Neural progenitor cell (in vitro differentiated cells): ENCODE measurements around the gene IL7R. TPM values are rescaled to one million over a fixed set of nuclear protein-coding genes. Genes with fewer than 3 reads are reported as not detected.
A peak's percentile ranks its signal among the peaks of the same experiment; 100 is the strongest.

Experiments used
- DNase-seq: peaks from one replicate; pipeline ENCODE4 v3.0.0-alpha.2; 2016; ENCODE audit warnings: low spot score
- H2AFZ ChIP-seq: fragments of 200-600 bp; sonication (generic); replicated peaks from 2 replicates; pipeline ENCODE4 v1.6.1; 2016; ENCODE audit warnings: antibody characterized with exemption
- H3F3A ChIP-seq: fragments of 200-600 bp; sonication (generic); 2 replicates; pipeline ENCODE4 v1.6.1; 2016; ENCODE audit warnings: antibody characterized with exemption, low read depth
- H3K27ac ChIP-seq: fragments of 200-600 bp; sonication (generic); 2 replicates; pipeline ENCODE4 v1.5.1; 2016; ENCODE audit warnings: mild to moderate bottlenecking
- H3K27me3 ChIP-seq: fragments of 200-600 bp; sonication (generic); 2 replicates; pipeline ENCODE4 v1.6.1; 2016; ENCODE audit warnings: mild to moderate bottlenecking, moderate library complexity
- H3K36me3 ChIP-seq: fragments of 200-600 bp; sonication (generic); 2 replicates; pipeline ENCODE4 v1.5.1; 2016
- H3K4me1 ChIP-seq: fragments of 200-600 bp; sonication (generic); 2 replicates; pipeline ENCODE4 v1.6.1; 2016; ENCODE audit warnings: mixed run types
- H3K4me2 ChIP-seq: fragments of 200-600 bp; sonication (generic); 2 replicates; pipeline ENCODE4 v1.6.1; 2016
- H3K4me3 ChIP-seq: fragments of 200-600 bp; sonication (generic); 2 replicates; pipeline ENCODE4 v1.5.1; 2016
- H3K79me2 ChIP-seq: fragments of 200-600 bp; sonication (generic); 2 replicates; pipeline ENCODE4 v1.6.1; 2016; ENCODE audit warnings: low read depth
- H3K9ac ChIP-seq: fragments of 200-600 bp; sonication (generic); 2 replicates; pipeline ENCODE4 v1.6.1; 2016
- H3K9me3 ChIP-seq: fragments of 200-600 bp; sonication (generic); 2 replicates; pipeline ENCODE4 v1.5.1; 2016; ENCODE audit warnings: low read depth
- H4K20me1 ChIP-seq: fragments of 200-600 bp; sonication (generic); 2 replicates; pipeline ENCODE4 v1.6.1; 2016; ENCODE audit warnings: low read depth
- H3K27ac Mint-ChIP-seq: 3 replicates; pipeline ENCODE4 v1.8.0; 2021; ENCODE audit warnings: mixed read lengths
- H3K27me3 Mint-ChIP-seq: 2 replicates; pipeline ENCODE4 v1.8.0; 2022; ENCODE audit warnings: low read depth, mild to moderate bottlenecking, inconsistent platforms, moderate library complexity, mixed read lengths; ENCODE audit not compliant: insufficient read depth
- H3K36me3 Mint-ChIP-seq: 3 replicates; pipeline ENCODE4 v1.8.0; 2021; ENCODE audit warnings: mixed read lengths
- H3K4me1 Mint-ChIP-seq: 3 replicates; pipeline ENCODE4 v1.8.0; 2021; ENCODE audit warnings: mixed read lengths
- H3K4me3 Mint-ChIP-seq: 3 replicates; pipeline ENCODE4 v1.8.0; 2021; ENCODE audit warnings: mild to moderate bottlenecking, moderate library complexity, mixed read lengths
- H3K9me3 Mint-ChIP-seq: 3 replicates; pipeline ENCODE4 v1.8.0; 2020; ENCODE audit warnings: mixed read lengths
- CTCF ChIP-seq: fragments of 200-600 bp; sonication (generic); IDR thresholded peaks from 2 replicates; pipeline ENCODE4 v1.5.1; 2017; ENCODE audit warnings: antibody characterized with exemption, mild to moderate bottlenecking
- EZH2 ChIP-seq: fragments of 200-600 bp; sonication (generic); IDR thresholded peaks from 2 replicates; pipeline ENCODE4 v1.6.1; 2017; ENCODE audit warnings: antibody characterized with exemption, mild to moderate bottlenecking, moderate library complexity
- EZH2phosphoT487 ChIP-seq: fragments of 200-600 bp; sonication (generic); IDR thresholded peaks from 2 replicates; pipeline ENCODE4 v1.6.1; 2017; ENCODE audit warnings: antibody characterized with exemption
- small RNA-seq: library from RNA; depleted of rRNA; stranded (forward); fragments of <200 nt; gene quantifications from one replicate; pipeline ENCODE3, GENCODE V24; 2015
- total RNA-seq: library from RNA; depleted of rRNA; stranded (reverse); fragments of >200 nt; gene quantifications from 2 replicates; pipeline ENCODE4 v1.2.3, GENCODE V29; 2015; ENCODE audit warnings: low replicate concordance

The IL7R gene
- total RNA-seq, 1 donor from 2014 or later: not detected

- Histone ChIP-seq H3K9me3 (no peaks in the 10 kb centered on the region), H3K79me2 (no peaks in the 10 kb centered on the region), H3K27ac (no peak overlapping the region), H3K4me2 (no peak overlapping the region), H3K4me1 (no peaks in the 10 kb centered on the region), H2AFZ (no peak overlapping the region), H3K9ac (no peak overlapping the region), H3K27me3 (peaks cover 74% of the 10 kb centered on the region), H3F3A (no peaks in the 10 kb centered on the region), H3K36me3 (no peaks in the 10 kb centered on the region), H4K20me1 (no peaks in the 10 kb centered on the region), H3K4me3 (no peak overlapping the region)
- Mint-ChIP-seq H3K27me3 (peaks cover 18% of the 10 kb centered on the region), H3K4me3 (no peak overlapping the region), H3K36me3 (no peaks in the 10 kb centered on the region), H3K9me3 (no peaks in the 10 kb centered on the region), H3K4me1 (no peaks in the 10 kb centered on the region), H3K27ac (no peak overlapping the region)
- DNase-seq: no peak
- no peak for TF ChIP-seq EZH2phosphoT487
- TF ChIP-seq EZH2: no peak
- TF ChIP-seq CTCF: no peak
These were observed 67.6 kb downstream of the IL7R start for GRCh38 chr5:35924122-35924949.

GRCh38 chr5:35924950-35925722 is 68.4 kb downstream of the IL7R start:
- TF ChIP-seq CTCF: peak; percentile 73
- no peak for TF ChIP-seq EZH2phosphoT487
- no peak for TF ChIP-seq EZH2
- H3K4me3 ChIP-seq: no peak overlapping the region

GRCh38 chr5:35926389-35927051 is 69.8 kb downstream of the IL7R start:
- peak; percentile 76 for DNase-seq
- TF ChIP-seq EZH2 (no peak), CTCF (peak; percentile 78), EZH2phosphoT487 (no peak)
- peaks cover 18% of the 10 kb centered on the region for H3K27me3 Mint-ChIP-seq
- no peak overlapping the region for H3K4me2 ChIP-seq
- no peaks in the 10 kb centered on the region for H3K36me3 Mint-ChIP-seq
- H3K4me3 Mint-ChIP-seq: no peak overlapping the region
- H3K27ac Mint-ChIP-seq: no peak overlapping the region
- no peaks in the 10 kb centered on the region for H3K4me1 ChIP-seq
- H4K20me1 ChIP-seq: no peaks in the 10 kb centered on the region
- H3K4me3 ChIP-seq: no peak overlapping the region
- H3K4me1 Mint-ChIP-seq: no peaks in the 10 kb centered on the region
- H3K79me2 ChIP-seq: no peaks in the 10 kb centered on the region
- no peaks in the 10 kb centered on the region for H3K9me3 ChIP-seq
- H3K36me3 ChIP-seq: no peaks in the 10 kb centered on the region
- peak overlapping the region; percentile 85 for H2AFZ ChIP-seq
- no peak overlapping the region for H3K9ac ChIP-seq
- H3K27ac ChIP-seq: no peak overlapping the region
- H3K27me3 ChIP-seq: peaks cover 90% of the 10 kb centered on the region
- H3K9me3 Mint-ChIP-seq: no peaks in the 10 kb centered on the region
- H3F3A ChIP-seq: no peaks in the 10 kb centered on the region

More at GRCh38 chr5:35924950-35925722, 68.4 kb downstream of the IL7R start:
- Histone ChIP-seq H3K36me3 (no peaks in the 10 kb centered on the region), H3K9me3 (no peaks in the 10 kb centered on the region), H3K27ac (no peak overlapping the region), H3F3A (no peaks in the 10 kb centered on the region), H3K4me1 (no peaks in the 10 kb centered on the region), H3K9ac (no peak overlapping the region), H3K27me3 (peaks cover 79% of the 10 kb centered on the region), H3K4me2 (no peak overlapping the region), H3K79me2 (no peaks in the 10 kb centered on the region), H4K20me1 (no peaks in the 10 kb centered on the region), H2AFZ (peak overlapping the region; percentile 55)
- Mint-ChIP-seq H3K4me3 (no peak overlapping the region), H3K36me3 (no peaks in the 10 kb centered on the region), H3K9me3 (no peaks in the 10 kb centered on the region), H3K27ac (no peak overlapping the region), H3K4me1 (no peaks in the 10 kb centered on the region), H3K27me3 (peaks cover 18% of the 10 kb centered on the region)
- DNase-seq: peak; percentile 81

Small RNAs within 50 kb of the gene (small RNA-seq; reads per million reads assigned to genes)
- not detected for gene AC112204.1

Other genes starting within 250 kb of the IL7R start
- 5.0 and 5.8 TPM in 2 replicates for gene SPEF2, start 239.0 kb upstream of the IL7R start, total RNA-seq
- 0.15 TPM in 1 of 2 replicates, not detected in the other for gene CAPSL, start 81.7 kb downstream of the IL7R start, total RNA-seq
- gene UGT3A1, start 134.5 kb downstream of the IL7R start, total RNA-seq: 5.6 and 8.8 TPM in 2 replicates
- gene UGT3A2, start 210.0 kb downstream of the IL7R start, total RNA-seq: 8.8 and 10.8 TPM in 2 replicates